K562 (cell line): ENCODE measurements around the gene STUM. TPM values are rescaled to one million over a fixed set of nuclear protein-coding genes. Genes with fewer than 3 reads are reported as not detected.

Experiments used
- ATAC-seq: fragments of 200-7000 bp; cut with Tn5 transposase; 3 replicates; pipeline ENCODE4 v1.9.1; 2020; ENCODE audit warnings: moderate library complexity
- BruUV-seq: library from RNA; stranded (reverse); fragments of 400-500 nt; replicated peaks from 2 replicates; lab custom pipeline; 2021; lab: Mats Ljungman, UMichigan
- CTCF ChIA-PET: fragments of 300-600 bp; formaldehyde crosslinking; extraction: SDS; loops from one replicate; lab custom pipeline; 2021; ENCODE audit warnings: low intra/inter-chr PET ratio; lab: Yijun Ruan, JAX
- POLR2A ChIA-PET: fragments of 300-600, 350-650 bp; sonication (Branson Sonifier 250); formaldehyde crosslinking; extraction: SDS; loops from one replicate; lab custom pipeline; 2021; ENCODE audit warnings: antibody characterized with exemption, inconsistent platforms; lab: Yijun Ruan, JAX
- DNase-seq, 4 experiments: peaks; one replicate each; pipeline versions ENCODE4 v3.0.0 to v3.0.0-alpha.2; 2011 to 2018; ENCODE audit warnings: low spot score in 3 of 4, mixed read lengths in 3 of 4; ENCODE audit errors: extremely low read depth in 1 of 4
- FAIRE-seq: peaks from 2 replicates; lab custom pipeline; 2011; peaks lifted over from hg19 to GRCh38; lab: Jason Lieb, UNC
- H2AFZ ChIP-seq: 2 replicates; pipeline ENCODE4 v1.6.0; 2011; ENCODE audit warnings: low read depth, low read length, control low read depth, inconsistent platforms
- H3K27ac ChIP-seq: fragments of 200-600 bp; 3 replicates; pipeline ENCODE4 v1.8.0; 2011; ENCODE audit warnings: low read depth, mild to moderate bottlenecking, control low read depth, inconsistent platforms, low read length, moderate library complexity, mixed read lengths; ENCODE audit errors: extremely low read depth
- H3K27me3 ChIP-seq, 2 experiments: fragments of 300-600 bp in 1 of 2; 2 replicates in 1 of 2; 3 replicates in 1 of 2; pipeline versions ENCODE4 v1.6.0 to v1.8.0; 2011; ENCODE audit warnings: inconsistent platforms in 2 of 2, low read length in 2 of 2, mild to moderate bottlenecking in 1 of 2, mixed read lengths in 1 of 2, moderate library complexity in 1 of 2; ENCODE audit not compliant: control insufficient read depth in 2 of 2, insufficient read depth in 2 of 2
- H3K36me3 ChIP-seq: fragments of 300-600 bp; 3 replicates; pipeline ENCODE4 v1.8.0; 2011; ENCODE audit warnings: mild to moderate bottlenecking, low read length, inconsistent platforms; ENCODE audit not compliant: control insufficient read depth, insufficient read depth
- H3K4me1 ChIP-seq, 2 experiments: fragments of 200-600 bp in 1 of 2; replicated peaks in 1 of 2; 2 replicates in 1 of 2; 3 replicates in 1 of 2; pipeline versions ENCODE4 v1.5.1 to v1.8.0; 2011; ENCODE audit warnings: inconsistent platforms in 2 of 2, low read length in 2 of 2, mild to moderate bottlenecking in 1 of 2, mixed read lengths in 1 of 2, moderate library complexity in 1 of 2; ENCODE audit not compliant: control insufficient read depth in 2 of 2, insufficient read depth in 2 of 2
- H3K4me2 ChIP-seq: 2 replicates; pipeline ENCODE4 v1.6.1; 2011; ENCODE audit warnings: low read length, control low read depth, inconsistent platforms, mixed read lengths; ENCODE audit not compliant: insufficient read depth
- H3K4me3 ChIP-seq: fragments of 200-600 bp; sonication (generic), shearing (Covaris generic); 2 replicates; pipeline ENCODE4 v1.5.1; 2016; ENCODE audit warnings: control low read depth, inconsistent platforms
- H3K79me2 ChIP-seq: fragments of 200-600 bp; 3 replicates; pipeline ENCODE4 v1.8.0; 2011; ENCODE audit warnings: low read length, inconsistent platforms; ENCODE audit not compliant: control insufficient read depth, insufficient read depth
- H3K9ac ChIP-seq, 2 experiments: 2 replicates each; pipeline versions ENCODE4 v1.6.0 to v1.6.1; 2011; ENCODE audit warnings: low read depth in 2 of 2, low read length in 2 of 2, control low read depth in 1 of 2, inconsistent platforms in 1 of 2, mild to moderate bottlenecking in 1 of 2, mixed read lengths in 1 of 2; ENCODE audit not compliant: insufficient read depth in 1 of 2
- H3K9me1 ChIP-seq: one replicate; pipeline ENCODE4 v1.6.0; 2011; ENCODE audit warnings: inconsistent platforms, mild to moderate bottlenecking, low read length, moderate library complexity; ENCODE audit not compliant: control insufficient read depth, insufficient read depth
- H3K9me3 ChIP-seq: replicated peaks from 2 replicates; pipeline ENCODE4 v1.5.1; 2011; ENCODE audit warnings: low read depth, low read length, inconsistent platforms; ENCODE audit not compliant: control insufficient read depth, insufficient read depth
- H4K20me1 ChIP-seq: replicated peaks from 2 replicates; pipeline ENCODE4 v1.6.1; 2011; ENCODE audit warnings: low read length, inconsistent platforms, mixed read lengths; ENCODE audit not compliant: control insufficient read depth, insufficient read depth
- MTA2 ChIP-seq: fragments of 450-650 bp; IDR thresholded peaks from 2 replicates; pipeline ENCODE4 v1.6.1; 2016; ENCODE audit warnings: low read depth
- TEAD2 ChIP-seq: fragments of 450-650 bp; IDR thresholded peaks from 2 replicates; pipeline ENCODE4 v1.6.1; 2016; ENCODE audit warnings: missing genetic modification characterization, control low read depth, missing compliant biosample characterization
- THAP7 ChIP-seq: fragments of 250-450 bp; sonication (Bioruptor Pico); IDR thresholded peaks from 2 replicates; pipeline ENCODE4 v1.5.0; 2021
- ZBTB43 ChIP-seq: sonication (generic); formaldehyde crosslinking; IDR thresholded peaks from 2 replicates; pipeline ENCODE4 v1.8.0; 2023; ENCODE audit warnings: mild to moderate bottlenecking, missing genetic modification reagents
- ZKSCAN3 ChIP-seq: fragments of 250-450 bp; sonication (Bioruptor Pico); IDR thresholded peaks from 2 replicates; pipeline ENCODE4 v1.4.0; 2020
- WGBS: fragments of 100-300 bp; shearing (Covaris generic); methylation state at CpG from one replicate; pipeline ENCODE4 v1.1.6; 2016; ENCODE audit warnings: low coverage, mixed read lengths; ENCODE audit not compliant: insufficient coverage; ENCODE audit errors: missing lambda C conversion rate; 5-methylcytosine and 5-hydroxymethylcytosine counted together
- in situ Hi-C: fragments of 300-500 bp; cut with MboI; formaldehyde crosslinking; loops from 4 replicates; pipeline ENCODE4 v1.15.0; 2018; ENCODE audit warnings: inconsistent platforms, mixed read lengths
- intact Hi-C: fragments of 100-400 bp; cut with micrococcal nuclease; formaldehyde crosslinking; loops from 2 replicates; pipeline ENCODE4 v1.14.2; 2022
- polyA plus RNA-seq, 8 experiments: library from polyadenylated mRNA; depleted of rRNA in 4 of 8; stranded (reverse) in 5 of 8; unstranded in 3 of 8; fragments of >200 nt; fragmentation: Nextera tagmentation in 2 of 8; fragmentation: Illumina TruSeq in 1 of 8; extraction: Ambion mirVana in 2 of 8; extraction: Trizol in 1 of 8; gene quantifications; 2 replicates each; pipeline versions ENCODE4 v1.2.1 to v1.2.3, GENCODE V29; 2011 to 2014; ENCODE audit warnings: inconsistent platforms in 1 of 8, missing spikeins in 1 of 8
- total RNA-seq, 7 experiments: library from RNA; depleted of rRNA in 6 of 7; stranded (reverse); fragments of >200 nt in 6 of 7; fragmentation: Illumina TruSeq in 2 of 7; extraction: Trizol in 2 of 7; gene quantifications; 2 replicates each; pipeline versions ENCODE4 v1.2.1 to v1.2.3, GENCODE V29; 2011 to 2021; ENCODE audit warnings: low replicate concordance in 1 of 7

STUM gene
- total and polyA plus RNA-seq, 9 of the 15 experiments (the other 6 are each of a cell fraction or from before 2014, with no cell fraction given) = not detected

GRCh38 chr1:226606311-226607267 lies 58.0 kb downstream of the STUM start:
- Histone ChIP-seq H3K36me3 (no peaks in the 10 kb centered on the region), H3K27ac (no peak overlapping the region), H2AFZ (no peak overlapping the region), H3K27me3 (peaks cover 52 to 88% of the 10 kb centered on the region in 2 experiments), H3K9me1 (peaks cover 7% of the 10 kb centered on the region), H3K9ac (no peak overlapping the region), H3K4me3 (no peak overlapping the region), H3K9me3 (no peaks in the 10 kb centered on the region), H4K20me1 (no peaks in the 10 kb centered on the region; the same call in 1 of the 2 replicates), H3K79me2 (no peaks in the 10 kb centered on the region), H3K4me2 (no peak overlapping the region), H3K4me1 (peaks cover 0 to 5% of the 10 kb centered on the region in 2 experiments; a peak in 1 of 5 replicates)
- intact Hi-C loops = loop anchor here (10.0 kb wide), 1 partner anchor 482 kb away; no protein-coding TSS in a partner anchor
- in situ Hi-C loops = no loop called here
- FAIRE-seq (no peak), DNase-seq (no peak), ATAC-seq (no peak)
- ChIA-PET POLR2A (interaction anchor here (0.8 to 1.5 kb wide), 3 partner anchors 8 to 411 kb away, joined by 3 to 5 read pairs (median 4); no protein-coding TSS in a partner anchor), CTCF (no interaction called here)
- 2% methylated on average over 11 of the region's 11 CpGs for WGBS
- no TSS peak for BruUV-seq
- TF ChIP-seq ZKSCAN3 (no peak), ZBTB43 (no peak), THAP7 (CRISPR knock-in tag) (no peak), TEAD2 (tag) (no peak), MTA2 (no peak)
